Aorta (tissue), 5 donors: ENCODE results near the gene ANKRA2. TPM values are rescaled to one million over a fixed set of nuclear protein-coding genes. Genes with fewer than 3 reads are reported as not detected.
A peak's percentile ranks its signal among the peaks of the same experiment; 100 is the strongest.

Experiments used
- ATAC-seq: fragments of 200-7000 bp; cut with Tn5 transposase; one replicate; pipeline ENCODE4 v1.9.1; 2022; ENCODE audit warnings: moderate library complexity; ENCODE audit not compliant: low FRiP score
- DNase-seq, 2 donors: peaks; one replicate each; pipeline ENCODE4 v3.0.0-alpha.2; 2020
- H3K27ac ChIP-seq, 2 donors: one replicate each; pipeline ENCODE4 v1.5.1; 2013; ENCODE audit warnings: low read length in 2 of 2, mild to moderate bottlenecking in 2 of 2, moderate library complexity in 2 of 2, control low read depth in 1 of 2, inconsistent platforms in 1 of 2, low read depth in 1 of 2
- H3K27me3 ChIP-seq, 2 donors: one replicate each; pipeline ENCODE4 v1.6.1; 2013; ENCODE audit warnings: control low read depth in 1 of 2, low read length in 1 of 2, mild to moderate bottlenecking in 1 of 2, moderate library complexity in 1 of 2; ENCODE audit not compliant: insufficient read depth in 2 of 2, control insufficient read depth in 1 of 2
- H3K36me3 ChIP-seq, 2 donors: one replicate each; pipeline ENCODE4 v1.6.1; 2013; ENCODE audit warnings: control low read depth in 1 of 2, low read length in 1 of 2, mild to moderate bottlenecking in 1 of 2; ENCODE audit not compliant: insufficient read depth in 2 of 2, control insufficient read depth in 1 of 2
- H3K4me1 ChIP-seq, 2 donors: one replicate each; pipeline ENCODE4 v1.6.1; 2013; ENCODE audit warnings: low read length in 2 of 2, control low read depth in 1 of 2, mild to moderate bottlenecking in 1 of 2, moderate library complexity in 1 of 2; ENCODE audit not compliant: insufficient read depth in 2 of 2, control insufficient read depth in 1 of 2
- H3K4me3 ChIP-seq, 2 donors: one replicate each; pipeline ENCODE4 v1.5.1; 2013; ENCODE audit warnings: low read length in 2 of 2, control low read depth in 1 of 2, mild to moderate bottlenecking in 1 of 2
- H3K9me3 ChIP-seq: one replicate; pipeline ENCODE4 v1.6.1; 2013; ENCODE audit warnings: mild to moderate bottlenecking, low read length; ENCODE audit not compliant: control insufficient read depth
- WGBS, 2 donors: extraction: QIAGEN DNeasy Blood & Tissue Kit; methylation state at CpG; one replicate each; pipeline ENCODE4 v1.1.7; 2013; 5-methylcytosine and 5-hydroxymethylcytosine counted together
- intact Hi-C, 2 donors: fragments of 100-400 bp; cut with DNase I; formaldehyde crosslinking; loops; one replicate each; pipeline versions ENCODE4 v1.14.2 to v1.15.0; 2022
- polyA plus RNA-seq, 2 donors: library from polyadenylated mRNA; stranded (reverse); fragments of 200-250 nt; gene quantifications; one replicate each; pipeline ENCODE4 v1.2.3, GENCODE V29; 2013
- total RNA-seq, 2 donors: library from RNA; stranded (reverse); fragmentation: NEBNext Ultra II Directional; extraction: Animal tissue kit (Norgen Biotek cat#: 25700); gene quantifications; one replicate each; pipeline ENCODE4 v1.2.1, GENCODE V29; 2021
- donor health status: healthy with polysubstance abuse.
- donor health status: Bipolar disorder and iron deficiency.
- donor health status: DM: no; HTN: no; CAD: no.
- donor health status: DM: no; HTN: no; CAD: no.
- donor health status: DM: yes; HTN: yes; CAD: no.

ANKRA2 gene
- total and polyA plus RNA-seq, 4 donors, result 19.5 to 29.9 (median 24.1) TPM

DNA sequence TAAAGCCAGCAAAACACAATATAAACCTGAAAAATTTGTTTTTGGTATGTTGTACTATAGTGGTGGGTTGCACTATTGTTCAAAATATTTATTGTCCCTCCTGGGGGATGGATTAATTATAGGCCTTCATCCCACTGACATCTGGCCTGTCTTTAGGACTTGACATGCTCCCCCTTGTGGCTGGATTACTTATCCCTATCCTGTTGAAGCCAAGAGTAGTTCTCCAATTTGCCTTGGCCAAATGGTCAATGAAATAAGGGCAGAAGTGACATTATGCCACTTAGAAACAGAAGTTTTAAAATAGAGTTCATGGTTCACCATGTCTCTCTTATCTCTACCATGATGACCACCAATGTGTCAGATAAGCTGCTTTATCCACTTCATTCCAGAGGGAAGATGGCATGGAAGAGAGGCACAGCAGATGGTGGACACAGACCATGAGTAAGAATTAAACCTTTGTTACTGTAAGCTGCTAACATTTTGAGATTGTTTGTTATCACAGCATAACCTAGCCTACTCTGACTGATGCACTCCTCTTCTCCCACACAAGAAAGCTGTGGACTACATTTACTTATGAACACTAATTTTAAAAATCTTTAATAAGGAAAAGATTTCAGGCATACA is 31.4 kb upstream of the ANKRA2 start:
- Histone ChIP-seq H3K27me3 (no peaks in the 10 kb centered on the region), H3K4me1 (no peaks in the 10 kb centered on the region), H3K36me3 (no peaks in the 10 kb centered on the region), H3K9me3 (no peaks in the 10 kb centered on the region), H3K27ac (no peak overlapping the region), H3K4me3 (no peak overlapping the region)
- DNase-seq (no peak), ATAC-seq (no peak)
- intact Hi-C loops, result loop anchor here in 1 of 2 donors (10.0 kb wide), 1 partner anchor 1058 kb away; no protein-coding TSS in a partner anchor

DNA sequence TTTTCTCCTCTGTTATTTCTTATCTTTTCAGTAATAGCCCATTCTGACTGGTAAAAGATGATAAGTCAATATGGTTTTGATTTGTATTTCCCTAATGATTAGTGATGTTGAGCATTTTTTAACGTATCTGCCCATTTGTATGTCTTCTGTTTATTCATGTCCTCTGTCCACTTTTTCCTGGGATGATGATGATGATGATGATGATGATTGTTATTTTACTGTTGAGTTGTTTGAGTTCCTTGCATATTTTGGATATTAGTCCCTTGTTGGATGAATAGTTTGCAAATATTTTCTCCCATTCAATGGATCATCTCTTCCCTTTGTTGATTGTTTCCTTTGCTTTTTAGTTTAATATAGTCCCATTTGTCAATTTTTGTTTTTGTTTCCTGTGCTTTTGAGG is 27.1 kb upstream of the ANKRA2 start:
- Histone ChIP-seq H3K27ac (no peak overlapping the region), H3K9me3 (no peaks in the 10 kb centered on the region), H3K27me3 (no peaks in the 10 kb centered on the region), H3K4me1 (no peaks in the 10 kb centered on the region), H3K36me3 (no peaks in the 10 kb centered on the region), H3K4me3 (no peak overlapping the region)
- DNase-seq (no peak), ATAC-seq (no peak)
- intact Hi-C loops, result loop anchor here in 1 of 2 donors (10.0 kb wide), 1 partner anchor 1062 kb away; no protein-coding TSS in a partner anchor
- WGBS, 2 donors, result 56 to 63% methylated on average over 1 of the region's 1 CpG

DNA sequence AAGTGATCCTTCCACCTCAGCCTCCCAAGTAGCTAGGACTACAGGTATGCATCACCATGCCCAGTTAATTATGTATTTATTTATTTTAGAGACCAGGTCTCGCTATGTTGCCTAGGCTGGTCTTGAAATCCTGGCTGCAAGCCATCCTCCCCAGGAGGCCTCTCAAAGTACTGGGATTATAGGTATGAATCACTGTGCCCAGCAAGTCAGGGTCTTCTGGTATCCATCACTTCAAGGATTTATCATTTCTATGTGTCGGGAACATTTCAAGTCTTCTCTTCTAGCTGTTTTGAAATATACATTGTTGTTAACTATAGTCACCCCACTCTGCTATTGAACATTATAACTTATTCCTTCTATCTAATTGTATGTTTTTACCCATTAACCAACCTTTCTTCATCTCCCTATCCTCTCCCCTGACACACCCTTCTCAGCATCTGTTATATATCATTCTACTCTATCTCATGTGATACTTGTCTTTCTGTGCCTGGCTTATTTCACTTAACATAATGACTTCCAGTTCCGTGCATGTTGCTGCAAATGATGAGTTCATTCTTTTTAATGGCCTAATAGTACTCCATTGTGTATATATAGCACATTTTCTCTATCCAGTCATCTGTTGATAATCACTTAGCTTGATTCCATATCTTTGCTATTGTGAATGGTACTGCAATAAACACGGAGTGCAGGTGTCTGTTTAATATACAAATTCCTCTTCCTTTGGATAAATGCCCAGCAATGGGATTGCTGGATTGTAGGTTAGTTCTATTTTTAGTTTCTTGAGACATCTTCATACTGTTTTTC is 26.5 kb upstream of the ANKRA2 start:
- no peak for ATAC-seq
- intact Hi-C loops, result loop anchor here (1.0 to 10.0 kb wide), 2 partner anchors 200 to 1063 kb away; no protein-coding TSS in a partner anchor

DNA sequence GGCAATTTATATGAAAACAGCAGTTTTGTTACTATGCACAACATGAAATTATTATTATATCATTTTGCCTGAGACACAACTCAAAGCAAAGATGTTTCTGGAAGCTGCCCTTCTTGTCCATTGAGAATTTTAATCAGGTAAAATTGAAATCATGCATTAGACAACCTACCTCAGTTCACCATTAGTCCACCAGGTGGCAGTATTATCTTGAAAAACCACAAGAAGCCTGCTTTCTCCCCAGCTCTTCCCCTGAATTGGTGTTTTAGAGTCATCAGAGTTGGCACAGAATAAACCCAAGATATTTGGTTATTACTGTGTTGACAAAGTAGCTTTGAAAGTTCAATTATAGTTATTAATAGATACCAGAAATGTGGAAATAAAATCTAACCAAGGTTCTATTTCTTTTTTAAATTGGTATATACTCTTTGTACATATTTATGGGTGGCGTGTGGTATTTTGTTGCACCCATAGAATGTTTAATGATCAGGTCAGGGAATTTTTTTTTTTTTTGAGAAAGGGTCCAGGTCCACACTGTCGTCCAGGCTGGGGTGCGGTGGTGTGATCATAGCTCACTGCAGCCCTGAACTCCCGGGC is 25.8 kb upstream of the ANKRA2 start:
- 50 to 54% methylated on average over 4 of the region's 4 CpGs for WGBS, 2 donors
- no peaks in the 10 kb centered on the region for H3K27me3 ChIP-seq
- no peak for DNase-seq

More for the DNA sequence above, 26.5 kb upstream of the ANKRA2 start:
- WGBS, 2 donors, result 42 to 48% methylated on average over 4 of the region's 4 CpGs
- Histone ChIP-seq H3K27me3 (no peaks in the 10 kb centered on the region), H3K4me3 (no peak overlapping the region), H3K36me3 (no peaks in the 10 kb centered on the region), H3K27ac (no peak overlapping the region), H3K9me3 (no peaks in the 10 kb centered on the region), H3K4me1 (no peaks in the 10 kb centered on the region)
- DNase-seq, result no peak

DNA sequence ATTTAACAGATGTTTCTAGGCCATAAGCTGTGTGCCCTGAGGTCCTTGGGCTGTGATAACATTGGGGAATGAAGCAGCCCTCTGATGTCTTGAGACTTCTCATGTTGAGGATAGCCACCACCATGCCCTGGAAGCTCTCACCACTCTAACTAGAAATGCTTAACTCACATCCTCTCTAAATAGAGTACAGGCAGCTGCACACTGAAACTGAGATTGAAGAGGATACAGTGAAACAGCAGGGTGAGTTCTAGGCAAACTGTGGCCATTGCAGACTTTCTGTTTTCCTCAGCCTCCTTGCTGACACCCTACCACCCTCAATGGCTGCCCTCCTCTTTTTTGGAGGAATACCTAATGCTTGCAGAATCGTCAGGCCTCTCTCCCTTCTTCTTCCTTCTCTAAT is 22.5 kb upstream of the ANKRA2 start:
- H3K4me1 ChIP-seq, result no peaks in the 10 kb centered on the region
- no peaks in the 10 kb centered on the region for H3K36me3 ChIP-seq
- no peaks in the 10 kb centered on the region for H3K9me3 ChIP-seq
- no peak overlapping the region for H3K27ac ChIP-seq
- H3K27me3 ChIP-seq, result no peaks in the 10 kb centered on the region
- H3K4me3 ChIP-seq, result no peak overlapping the region
- DNase-seq (no peak), ATAC-seq (no peak)
- 51 to 69% methylated on average over 1 of the region's 1 CpG for WGBS, 2 donors
- intact Hi-C loops, result no loop called here

More for the DNA sequence above, 25.8 kb upstream of the ANKRA2 start:
- ATAC-seq, result peak; percentile 88
- intact Hi-C loops, result loop anchor here (1.0 to 10.0 kb wide), 2 partner anchors 201 to 1064 kb away; no protein-coding TSS in a partner anchor
- H3K36me3 ChIP-seq, result no peaks in the 10 kb centered on the region
- H3K9me3 ChIP-seq, result no peaks in the 10 kb centered on the region
- H3K4me1 ChIP-seq, result no peaks in the 10 kb centered on the region
- H3K4me3 ChIP-seq, result no peak overlapping the region
- no peak overlapping the region for H3K27ac ChIP-seq

DNA sequence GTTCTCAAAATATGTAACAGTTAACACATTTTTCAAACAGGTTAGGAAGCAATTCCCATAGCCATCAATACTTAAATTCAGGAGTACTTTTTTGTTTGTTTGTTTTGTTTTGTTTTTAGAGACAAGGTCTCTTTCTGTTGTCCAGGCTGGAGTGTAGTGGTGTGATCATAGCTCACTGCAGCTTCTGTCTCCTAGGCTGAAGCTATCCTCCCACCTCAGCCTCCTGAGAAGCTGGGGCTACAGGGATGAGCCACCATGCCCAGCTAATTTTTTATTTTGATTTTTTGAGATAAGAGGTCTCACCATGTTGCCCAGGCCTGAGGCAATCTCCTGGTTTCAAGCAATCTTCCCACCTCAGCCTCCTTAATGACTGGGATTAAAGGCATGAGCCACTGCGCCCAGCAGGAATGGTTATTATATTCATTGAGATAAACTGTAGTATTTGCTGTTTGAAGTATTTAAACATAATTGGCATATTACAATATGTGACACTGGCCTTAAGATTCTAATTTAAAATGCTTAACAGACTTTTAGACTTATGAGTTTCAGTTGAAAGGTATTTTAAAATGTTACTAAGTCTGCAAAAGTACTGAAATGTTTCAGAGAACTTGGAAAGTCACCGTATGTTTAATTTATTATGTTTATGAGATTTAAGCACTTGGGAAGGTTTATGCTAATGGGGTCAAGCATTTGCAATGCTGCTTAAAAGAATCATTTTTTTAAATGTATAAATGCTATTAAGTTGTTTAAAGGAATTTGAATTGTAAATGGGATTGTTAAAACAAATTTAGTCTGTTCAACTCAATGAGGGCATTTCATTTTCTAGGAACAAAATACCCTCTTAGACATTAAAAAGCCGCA is 17.1 kb upstream of the ANKRA2 start:
- H3K36me3 ChIP-seq, result peaks cover 0 to 3% of the 10 kb centered on the region in 2 donors
- H3K4me1 ChIP-seq, result no peaks in the 10 kb centered on the region
- ATAC-seq (no peak), DNase-seq (no peak)
- no peaks in the 10 kb centered on the region for H3K9me3 ChIP-seq
- 77 to 93% methylated on average over 3 of the region's 3 CpGs for WGBS, 2 donors
- H3K27ac ChIP-seq, result no peak overlapping the region
- H3K4me3 ChIP-seq, result no peak overlapping the region
- intact Hi-C loops, result no loop called here
- H3K27me3 ChIP-seq, result no peaks in the 10 kb centered on the region

DNA sequence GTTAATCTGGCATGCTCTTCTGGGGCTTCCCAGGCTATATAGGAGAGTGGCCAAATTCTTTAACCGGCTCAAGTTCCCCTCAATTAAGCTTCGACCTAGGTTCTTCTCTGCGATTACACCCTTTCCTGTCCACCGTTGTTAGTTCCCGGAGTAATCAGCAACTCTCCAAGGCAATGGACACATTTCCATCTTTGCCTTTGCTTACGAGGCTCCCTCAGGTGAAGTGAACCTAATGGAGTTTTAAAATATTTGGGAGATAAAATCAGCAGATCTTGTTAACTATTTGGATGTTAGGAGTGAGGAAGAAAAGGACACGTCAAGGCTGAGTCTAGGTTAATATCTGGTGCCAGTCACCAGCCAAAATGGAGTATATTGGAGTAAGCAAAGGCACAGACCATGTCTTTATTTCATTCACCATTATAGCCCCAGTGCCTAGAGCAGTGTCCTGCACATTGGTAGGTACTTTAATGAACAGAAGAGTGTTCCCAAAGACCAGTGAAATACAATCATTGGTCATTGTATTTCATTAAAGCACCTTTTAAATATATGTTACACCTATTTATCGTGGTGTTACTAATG is 619 bp upstream of the ANKRA2 start:
- DNase-seq (no peak), ATAC-seq (no peak)
- WGBS, 2 donors, result 8% methylated on average over 8 of the region's 8 CpGs
- intact Hi-C loops, result no loop called here
- peak overlapping the region in 1 of 2 donors; percentile 38 for H3K27ac ChIP-seq
- no peaks in the 10 kb centered on the region for H3K27me3 ChIP-seq
- H3K4me1 ChIP-seq, result peaks cover 0 to 2% of the 10 kb centered on the region in 2 donors
- H3K9me3 ChIP-seq, result no peaks in the 10 kb centered on the region
- peak overlapping the region; percentile 69 to 87 for H3K4me3 ChIP-seq
- peaks cover 0 to 2% of the 10 kb centered on the region in 2 donors for H3K36me3 ChIP-seq

DNA sequence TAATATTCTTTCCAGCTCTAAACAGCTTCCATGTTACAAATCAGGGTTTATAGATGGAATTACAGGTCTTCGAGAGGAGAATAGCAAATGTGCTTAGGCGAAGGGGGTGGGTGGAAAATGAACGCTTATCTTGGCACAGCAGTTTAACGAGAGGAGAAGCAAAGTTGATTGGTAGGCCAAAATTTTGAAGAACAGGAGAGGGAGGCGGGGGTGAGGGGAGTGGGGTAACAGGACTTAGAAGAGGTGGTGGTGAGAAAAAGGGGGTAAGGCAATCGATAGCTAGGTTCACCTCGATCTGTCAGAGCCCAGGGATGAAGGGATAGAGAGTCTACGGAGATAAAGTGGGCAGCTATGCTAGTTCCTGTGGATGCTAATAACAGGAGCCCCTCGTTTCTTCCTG is 764 bp downstream of the ANKRA2 start:
- Histone ChIP-seq H3K4me1 (peaks cover 0 to 2% of the 10 kb centered on the region in 2 donors), H3K36me3 (peaks cover 0 to 2% of the 10 kb centered on the region in 2 donors), H3K9me3 (no peaks in the 10 kb centered on the region), H3K27ac (peak overlapping the region; percentile 78 to 85), H3K27me3 (no peaks in the 10 kb centered on the region), H3K4me3 (peak overlapping the region; percentile 69 to 94)
- intact Hi-C loops, result no loop called here
- ATAC-seq (peak; percentile 7), DNase-seq (no peak)
- 1% methylated on average over 9 of the region's 9 CpGs for WGBS, 2 donors
